ENCODE data around the gene CYB561D1.

- TF ChIP-seq CTCF (IDR thresholded peaks at IDR 0.05), result no peak
- no peak for TF ChIP-seq POLR2A (IDR thresholded peaks at IDR 0.05)
- TF ChIP-seq POLR2AphosphoS5 (IDR thresholded peaks at IDR 0.05), result no peak
Observed at GRCh38 chr1:109492779-109493178, 1.1 kb upstream of the CYB561D1 start.

Data from breast epithelium (tissue), 3 donors.